Testis (tissue), 2 donors: ENCODE measurements around the gene WASHC3.

Source experiments
- CTCF ChIP-seq, 3 experiments: fragments of 450-650 bp in 2 of 3; fragments of 200-600 bp in 1 of 3; sonication (generic) in 1 of 3; IDR thresholded peaks; one replicate each; pipeline ENCODE4 v1.5.1; 2016 to 2019; ENCODE audit warnings: antibody characterized with exemption in 3 of 3, mild to moderate bottlenecking in 2 of 3, moderate library complexity in 1 of 3
- POLR2A ChIP-seq: fragments of 450-650 bp; IDR thresholded peaks from one replicate; pipeline ENCODE4 v1.6.1; 2017; ENCODE audit warnings: antibody characterized with exemption, mild to moderate bottlenecking, moderate library complexity

- TF ChIP-seq CTCF (IDR thresholded peaks at IDR 0.05) (no peak), POLR2A (no peak)
Measured at GRCh38 chr12:101963697-101964096, 98.1 kb downstream of the WASHC3 start.
